Lower leg skin (tissue), 4 donors: ENCODE results near the gene P2RY11. TPM values are rescaled to one million over a fixed set of nuclear protein-coding genes. Genes with fewer than 3 reads are reported as not detected.

Experiments used
- DNase-seq, 2 donors: peaks; one replicate each; pipeline ENCODE4 v3.0.0-alpha.2; 2019; ENCODE audit warnings: low spot score in 2 of 2
- H3K4me3 ChIP-seq: fragments of 200-600 bp; sonication (generic); 2 replicates; pipeline ENCODE4 v1.5.1; 2017; ENCODE audit warnings: mild to moderate bottlenecking, low read depth; ENCODE audit not compliant: poor library complexity, severe bottlenecking
- CTCF ChIP-seq, 3 donors: fragments of 450-650 bp; IDR thresholded peaks; one replicate each; pipeline ENCODE4 v1.5.1; 2016; ENCODE audit warnings: antibody characterized with exemption in 3 of 3, mild to moderate bottlenecking in 3 of 3, moderate library complexity in 2 of 3
- POLR2A ChIP-seq, 2 donors: fragments of 450-650 bp; IDR thresholded peaks; one replicate each; pipeline ENCODE4 v1.6.1; 2016 to 2017; ENCODE audit warnings: antibody characterized with exemption in 2 of 2, mild to moderate bottlenecking in 1 of 2, moderate library complexity in 1 of 2
- WGBS, 2 donors: methylation state at CpG; one replicate each; pipeline ENCODE4 v1.1.5; 2018; 5-methylcytosine and 5-hydroxymethylcytosine counted together
- intact Hi-C: fragments of 100-400 bp; cut with DNase I; formaldehyde crosslinking; loops from one replicate; pipeline ENCODE4 v1.15.0; 2023; ENCODE audit warnings: low total_unique reads
- total RNA-seq, 4 donors: library from RNA; depleted of rRNA; stranded (reverse); fragments of >200 nt; gene quantifications; one replicate each; pipeline ENCODE4 v1.1.0, GENCODE V29; 2016

Gene P2RY11
- total RNA-seq, 4 donors from 2014 or later, result 19.0 to 26.3 (median 22.5) TPM

- no peak overlapping the region for H3K4me3 ChIP-seq
- 85% methylated on average over 5 of the region's 5 CpGs for WGBS, 2 donors
- DNase-seq, result no peak
- TF ChIP-seq POLR2A (IDR thresholded peaks at IDR 0.05) (no peak), CTCF (IDR thresholded peaks at IDR 0.05) (no peak)
- intact Hi-C loops, result no loop called here
Observed at GRCh38 chr19:10151521-10151920, 40.0 kb downstream of the P2RY11 start.

- no peak for DNase-seq
- 89 to 96% methylated on average over 3 of the region's 3 CpGs for WGBS, 2 donors
- TF ChIP-seq POLR2A (IDR thresholded peaks at IDR 0.05), result no peak
- TF ChIP-seq CTCF (IDR thresholded peaks at IDR 0.05), result no peak
- H3K4me3 ChIP-seq, result no peak overlapping the region
- intact Hi-C loops, result no loop called here
Observed at GRCh38 chr19:10152100-10152499, 40.6 kb downstream of the P2RY11 start.

- no peak for DNase-seq
Observed at GRCh38 chr19:10155839-10156238, 44.3 kb downstream of the P2RY11 start.

GRCh38 chr19:10158071-10158470 is 46.6 kb downstream of the P2RY11 start:
- no peak for DNase-seq
- no peak overlapping the region for H3K4me3 ChIP-seq
- no peak for TF ChIP-seq POLR2A (IDR thresholded peaks at IDR 0.05)
- TF ChIP-seq CTCF (IDR thresholded peaks at IDR 0.05), result no peak
- 91 to 93% methylated on average over 8 of the region's 8 CpGs for WGBS, 2 donors
- intact Hi-C loops, result no loop called here

More at GRCh38 chr19:10155839-10156238, 44.3 kb downstream of the P2RY11 start:
- WGBS, 2 donors, result 86 to 87% methylated on average over 4 of the region's 4 CpGs
- TF ChIP-seq POLR2A (IDR thresholded peaks at IDR 0.05) (no peak), CTCF (IDR thresholded peaks at IDR 0.05) (no peak)
- no peak overlapping the region for H3K4me3 ChIP-seq
- intact Hi-C loops, result no loop called here

GRCh38 chr19:10158485-10158884 is 47.0 kb downstream of the P2RY11 start:
- whole genome bisulfite sequencing, 2 donors, result 92 to 95% methylated on average over 11 of the region's 11 CpGs
- H3K4me3 ChIP-seq, result no peak overlapping the region
- no peak for TF ChIP-seq CTCF (IDR thresholded peaks at IDR 0.05)
- intact Hi-C loops, result no loop called here
- no peak for DNase-seq

GRCh38 chr19:10159610-10160009 is 48.1 kb downstream of the P2RY11 start:
- no peak overlapping the region for H3K4me3 ChIP-seq
- intact Hi-C loops, result no loop called here
- TF ChIP-seq POLR2A (IDR thresholded peaks at IDR 0.05), result no peak
- no peak for TF ChIP-seq CTCF (IDR thresholded peaks at IDR 0.05)
- 94% methylated on average over 16 of the region's 16 CpGs for WGBS, 2 donors
- DNase-seq, result no peak
